PC-9 (cell line): Measurements from ENCODE around the gene MYOM1. TPM values are rescaled to one million over a fixed set of nuclear protein-coding genes. Genes with fewer than 3 reads are reported as not detected.

Experiments used
- BruUV-seq: library from RNA; stranded (reverse); fragments of 400-500 nt; replicated peaks from 2 replicates; lab custom pipeline; 2021; lab: Mats Ljungman, UMichigan
- CTCF ChIA-PET: fragments of 300-600 bp; sonication (Branson Sonifier 250); formaldehyde crosslinking; loops from one replicate; lab custom pipeline; 2022; ENCODE audit warnings: antibody characterized with exemption; lab: Charles Lee
- POLR2A ChIA-PET: fragments of 300-600 bp; sonication (Branson Sonifier 250); formaldehyde crosslinking; loops from one replicate; lab custom pipeline; 2022; ENCODE audit warnings: antibody characterized with exemption; ENCODE audit not compliant: unreplicated experiment; lab: Charles Lee
- DNase-seq, 2 experiments: peaks; one replicate each; pipeline versions ENCODE4 v3.0.0 to v3.0.0-alpha.2; 2015 to 2022; ENCODE audit warnings: mixed read lengths in 1 of 2
- H2AFZ ChIP-seq: fragments of 200-600 bp; sonication (generic); 2 replicates; pipeline ENCODE4 v1.8.1; 2017; ENCODE audit warnings: antibody characterized with exemption
- H3F3A ChIP-seq: fragments of 200-600 bp; sonication (generic); 2 replicates; pipeline ENCODE4 v1.8.1; 2017; ENCODE audit warnings: antibody characterized with exemption, mild to moderate bottlenecking, low read depth; ENCODE audit not compliant: insufficient read depth
- H3K27ac ChIP-seq: fragments of 200-600 bp; sonication (generic); 2 replicates; pipeline ENCODE4 v1.6.1; 2016; ENCODE audit warnings: mixed run types
- H3K27me3 ChIP-seq: fragments of 200-600 bp; sonication (generic); 2 replicates; pipeline ENCODE4 v1.6.1; 2016; ENCODE audit warnings: low read depth, mixed run types; ENCODE audit not compliant: insufficient read depth
- H3K36me3 ChIP-seq: fragments of 200-600 bp; sonication (generic); 2 replicates; pipeline ENCODE4 v1.6.1; 2016; ENCODE audit warnings: low read depth, mixed run types
- H3K4me1 ChIP-seq: fragments of 200-600 bp; sonication (generic); replicated peaks from 2 replicates; pipeline ENCODE4 v1.6.1; 2016; ENCODE audit warnings: mixed run types; ENCODE audit not compliant: insufficient read depth
- H3K4me2 ChIP-seq: fragments of 200-600 bp; sonication (generic); 2 replicates; pipeline ENCODE4 v1.6.1; 2017; ENCODE audit warnings: mixed run types
- H3K4me3 ChIP-seq: fragments of 200-600 bp; sonication (generic); 2 replicates; pipeline ENCODE4 v1.6.1; 2016; ENCODE audit warnings: mixed run types
- H3K79me2 ChIP-seq: fragments of 200-600 bp; sonication (generic); 2 replicates; pipeline ENCODE4 v1.6.1; 2017; ENCODE audit warnings: low read depth, mixed run types
- H3K9me2 ChIP-seq: fragments of 200-600 bp; sonication (generic); 2 replicates; pipeline ENCODE4 v1.8.1; 2017; ENCODE audit warnings: mild to moderate bottlenecking; ENCODE audit not compliant: insufficient read depth
- H3K9me3 ChIP-seq: fragments of 200-600 bp; sonication (generic); 2 replicates; pipeline ENCODE4 v1.8.1; 2016; ENCODE audit warnings: low read depth; ENCODE audit not compliant: insufficient read depth
- H4K20me1 ChIP-seq: fragments of 200-600 bp; sonication (generic); 2 replicates; pipeline ENCODE4 v1.8.1; 2017; ENCODE audit not compliant: insufficient read depth
- CTCF ChIP-seq: fragments of 200-600 bp; sonication (generic); conservative IDR thresholded peaks from 2 replicates; pipeline ENCODE4 v1.6.1; 2017; ENCODE audit warnings: mixed run types, antibody characterized with exemption, mild to moderate bottlenecking, moderate library complexity
- EZH2 ChIP-seq: fragments of 200-600 bp; sonication (generic); IDR thresholded peaks from 2 replicates; pipeline ENCODE4 v1.8.0; 2017; ENCODE audit warnings: antibody characterized with exemption, low read depth
- intact Hi-C: fragments of 100-400 bp; cut with micrococcal nuclease; formaldehyde crosslinking; loops from one replicate; pipeline ENCODE4 v1.10.0; 2022; ENCODE audit not compliant: unreplicated experiment
- total RNA-seq: library from RNA; stranded (reverse); gene quantifications from 2 replicates; pipeline ENCODE4 v1.2.3, GENCODE V29; 2021

The MYOM1 gene
- total RNA-seq, 1 experiment from 2014 or later, result 1.3 TPM

DNA sequence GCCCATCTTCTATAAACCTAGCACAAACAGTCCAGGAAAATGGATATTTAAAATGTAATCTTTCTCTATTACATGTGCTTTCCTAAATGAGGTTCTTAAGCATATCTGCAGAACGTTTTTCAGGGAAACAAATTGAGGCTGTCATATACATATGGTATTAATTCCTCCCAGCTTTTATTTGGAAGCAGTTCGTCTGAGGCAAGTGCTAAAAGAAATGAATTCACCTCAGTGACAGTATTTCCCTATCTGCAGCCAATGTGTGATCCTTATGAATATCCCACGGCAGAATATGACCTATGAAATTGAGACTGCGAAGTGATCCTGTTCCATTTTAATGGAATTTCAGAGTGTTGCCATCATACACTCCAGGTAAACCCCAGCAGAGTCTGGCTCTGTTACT is 7.1 kb downstream of the MYOM1 start:
- intact Hi-C loops, result no loop called here
- no peaks in the 10 kb centered on the region for H3F3A ChIP-seq
- ChIA-PET POLR2A (no interaction called here), CTCF (no interaction called here)
- H3K9me2 ChIP-seq, result no peaks in the 10 kb centered on the region
- H4K20me1 ChIP-seq, result no peaks in the 10 kb centered on the region
- no peak for TF ChIP-seq CTCF
- TF ChIP-seq EZH2, result no peak
- no peak overlapping the region for H3K4me3 ChIP-seq
- peak overlapping the region; percentile 8; the same call in 1 of the 2 replicates for H2AFZ ChIP-seq
- H3K4me1 ChIP-seq, result peaks cover 33% of the 10 kb centered on the region
- BruUV-seq, result no TSS peak
- no peak for DNase-seq
- no peaks in the 10 kb centered on the region for H3K9me3 ChIP-seq
- no peaks in the 10 kb centered on the region for H3K36me3 ChIP-seq
- no peaks in the 10 kb centered on the region for H3K27me3 ChIP-seq
- H3K79me2 ChIP-seq, result no peaks in the 10 kb centered on the region
- no peak overlapping the region for H3K27ac ChIP-seq
- H3K4me2 ChIP-seq, result no peak overlapping the region

DNA sequence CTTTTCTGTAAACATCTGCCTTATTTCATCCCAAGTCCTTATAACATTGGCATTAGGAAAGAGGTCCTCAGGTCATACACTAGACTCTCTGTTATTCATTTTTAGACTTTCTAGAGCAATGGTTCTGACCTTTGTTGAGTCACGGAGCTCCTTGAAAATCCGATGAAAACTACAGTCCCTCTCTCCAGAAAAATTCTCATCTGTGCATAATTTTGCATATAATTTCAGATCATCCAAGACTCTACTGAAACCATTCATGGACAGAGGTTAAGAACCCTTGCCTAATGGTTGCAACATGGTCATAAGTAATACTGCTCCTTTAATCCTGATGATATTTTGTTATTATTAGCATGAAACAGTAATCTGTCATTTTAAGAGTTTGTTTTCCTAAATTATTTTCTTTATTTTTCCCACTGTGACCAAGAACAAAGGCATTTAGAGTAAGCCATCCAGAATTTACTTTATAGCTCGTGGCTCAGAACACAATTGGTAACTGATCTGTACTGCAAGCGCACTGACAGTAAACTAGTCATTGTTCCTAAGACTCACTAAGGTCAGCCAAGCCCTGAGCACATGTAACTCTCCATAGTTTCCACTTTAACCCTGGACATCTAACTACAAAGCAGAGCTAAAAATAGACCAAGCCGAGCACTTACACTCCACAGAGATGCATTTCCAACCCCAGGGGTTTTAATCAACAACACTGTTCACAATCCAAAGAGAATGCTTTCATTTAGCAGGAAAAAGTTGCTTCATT is 8.4 kb downstream of the MYOM1 start:
- ChIA-PET CTCF (no interaction called here), POLR2A (no interaction called here)
- TF ChIP-seq EZH2 (no peak), CTCF (no peak)
- H3K36me3 ChIP-seq, result no peaks in the 10 kb centered on the region
- H3K9me2 ChIP-seq, result no peaks in the 10 kb centered on the region
- H4K20me1 ChIP-seq, result no peaks in the 10 kb centered on the region
- H3K27ac ChIP-seq, result no peak overlapping the region
- H3K9me3 ChIP-seq, result no peaks in the 10 kb centered on the region
- no peak for DNase-seq
- no peak overlapping the region for H3K4me2 ChIP-seq
- no peaks in the 10 kb centered on the region for H3K27me3 ChIP-seq
- BruUV-seq, result no TSS peak
- H2AFZ ChIP-seq, result no peak overlapping the region
- peaks cover 35% of the 10 kb centered on the region for H3K4me1 ChIP-seq
- H3K4me3 ChIP-seq, result no peak overlapping the region
- H3K79me2 ChIP-seq, result no peaks in the 10 kb centered on the region
- intact Hi-C loops, result no loop called here
- H3F3A ChIP-seq, result no peaks in the 10 kb centered on the region

DNA sequence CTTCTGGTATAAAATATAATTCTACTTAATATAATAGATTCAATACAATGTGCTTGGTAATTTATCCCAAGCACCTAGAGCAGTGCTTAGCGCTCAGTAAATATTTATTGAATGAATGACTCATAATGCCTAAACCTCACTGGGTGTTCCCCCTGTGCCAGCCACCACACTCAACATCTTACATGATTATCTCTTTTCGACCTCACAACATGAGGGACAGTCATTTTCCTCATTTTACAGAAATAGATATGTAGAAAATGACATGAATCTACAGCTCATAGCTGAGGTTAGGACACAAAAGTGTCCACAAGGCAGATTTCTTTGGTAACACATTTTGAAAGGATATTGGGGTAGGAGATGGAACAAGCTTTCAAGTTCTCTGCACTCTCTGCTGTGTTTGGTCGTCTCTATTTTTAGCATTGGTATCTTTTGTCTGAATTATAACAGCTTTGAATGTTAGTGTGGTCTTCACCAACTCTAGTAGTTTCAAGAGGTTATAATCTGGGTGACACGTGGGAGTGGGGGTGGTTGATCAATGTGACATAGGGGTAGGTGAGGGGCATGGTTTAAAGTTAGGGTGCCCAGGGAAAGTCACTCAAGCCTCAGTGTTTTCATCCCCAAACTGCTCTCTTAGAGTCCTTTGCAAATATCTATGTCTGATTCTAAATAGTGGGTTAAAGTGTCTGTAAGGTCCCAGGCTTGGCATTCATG is 9.8 kb downstream of the MYOM1 start:
- Histone ChIP-seq H4K20me1 (no peaks in the 10 kb centered on the region), H3K4me1 (peaks cover 35% of the 10 kb centered on the region), H3K27ac (no peak overlapping the region), H3K79me2 (no peaks in the 10 kb centered on the region), H3K9me2 (no peaks in the 10 kb centered on the region), H3F3A (no peaks in the 10 kb centered on the region), H3K27me3 (no peaks in the 10 kb centered on the region), H3K4me3 (no peak overlapping the region), H3K4me2 (peak overlapping the region; percentile 55), H3K9me3 (peaks cover 4% of the 10 kb centered on the region; the same call in 1 of the 2 replicates), H2AFZ (0 out of 2 replicates have a peak overlapping the region, but pooled peaks have one; percentile 26), H3K36me3 (no peaks in the 10 kb centered on the region)
- DNase-seq, result peak in 1 of 2 experiments; percentile 58
- intact Hi-C loops, result no loop called here
- CTCF ChIA-PET, result interaction anchor here (0.6 kb wide), 1 partner anchor 509 kb away, joined by 4 read pairs; no protein-coding TSS in a partner anchor
- POLR2A ChIA-PET, result interaction anchor here (0.5 kb wide), 2 partner anchors 741 to 1730 kb away, joined by 3 to 7 read pairs; no protein-coding TSS in a partner anchor
- TF ChIP-seq CTCF, result no peak
- TF ChIP-seq EZH2, result no peak
- BruUV-seq, result no TSS peak
